ENCODE results near the gene ECSCR. TPM values are rescaled to one million over a fixed set of nuclear protein-coding genes. Genes with fewer than 3 reads are reported as not detected.
"Not testable (repeated sequence)": the region's sequence is repeated elsewhere in the genome, so short reads cannot be mapped to it uniquely, and the experiment has no call there.

ECSCR gene
- total and polyA plus RNA-seq, 2 donors (not counting 1 experiment from before 2014, with no cell fraction given): not detected

DNA sequence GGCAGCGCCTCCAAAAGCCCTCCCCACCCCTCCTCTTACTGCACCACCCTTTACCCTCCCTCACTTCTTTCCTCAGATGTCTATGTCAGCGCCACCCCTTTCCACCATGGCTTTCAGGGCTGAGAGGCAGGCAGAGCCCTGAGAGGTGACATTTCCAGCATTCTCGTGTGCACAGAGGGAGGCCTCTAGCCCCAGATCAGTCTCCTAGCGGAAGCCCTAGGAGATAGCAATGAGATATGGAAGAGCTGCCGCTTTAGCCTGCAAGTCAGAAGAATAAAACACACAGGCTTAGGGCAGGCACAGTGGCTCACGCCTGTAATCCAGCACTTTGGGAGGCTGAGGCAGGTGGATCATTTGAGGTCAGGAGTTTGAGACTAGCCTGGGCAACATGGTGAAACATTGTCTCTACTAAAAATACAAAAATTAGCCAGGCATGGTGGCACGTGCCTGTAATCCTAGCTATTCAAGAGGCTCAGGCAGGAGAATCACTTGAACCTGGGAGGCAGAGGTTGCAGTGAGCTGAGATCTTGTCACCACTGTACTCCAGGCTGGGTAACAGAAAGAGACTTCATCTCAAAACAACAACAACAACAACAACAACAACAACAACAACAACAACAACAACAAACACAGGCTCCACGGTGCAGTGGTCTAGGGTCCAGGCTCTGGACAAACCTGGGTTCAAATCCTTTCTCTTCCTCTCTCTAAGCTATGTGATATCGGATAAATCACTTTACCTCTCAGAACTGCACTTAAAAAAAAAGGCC, 16.3 kb upstream of the ECSCR start:
- H3K4me3 Mint-ChIP-seq; H3K9me3 ChIP-seq (ENCODE audit: control extremely low read depth in 1 of 3, control insufficient read depth in 2 of 3, insufficient read depth in 1 of 3, low read length in 2 of 3); H2AFZ ChIP-seq (ENCODE audit: insufficient read depth, low read depth, low read length, poor library complexity, severe bottlenecking); H4K20me1 ChIP-seq (ENCODE audit: control insufficient read depth, insufficient read depth, low read length, poor library complexity, severe bottlenecking); H3K79me2 ChIP-seq (ENCODE audit: control insufficient read depth, insufficient read depth, low read length); POLR2A ChIA-PET; ATAC-seq (ENCODE audit: low read depth); H3K4me3 ChIP-seq (ENCODE audit: control extremely low read depth in 1 of 5, extremely low read depth in 1 of 5, insufficient read depth in 1 of 5, low read depth in 2 of 5, low read length in 4 of 5); H3K27ac ChIP-seq (ENCODE audit: low read length in 2 of 2); DNase-seq; H3K9ac ChIP-seq (ENCODE audit: low read length); intact Hi-C loops (cut with micrococcal nuclease); H3K9me3 Mint-ChIP-seq (ENCODE audit: insufficient read depth); H3K36me3 ChIP-seq (replicated peaks in 1 of 2; ENCODE audit: control extremely low read depth in 1 of 2, control insufficient read depth in 1 of 2, extremely low read depth in 1 of 2, insufficient read depth in 2 of 2, low read length in 1 of 2); H3K4me2 ChIP-seq (replicated peaks; ENCODE audit: low read depth, low read length, poor library complexity, severe bottlenecking); H3K27ac Mint-ChIP-seq; CTCF ChIA-PET: not testable (repeated sequence)
- Histone ChIP-seq H3K27me3 (replicated peaks in 1 of 4; ENCODE audit: control extremely low read depth in 1 of 4, control insufficient read depth in 3 of 4, insufficient read depth in 4 of 4, low read length in 3 of 4) (peaks cover 0 to 14% (median 6%) of the 10 kb centered on the region in 4 experiments), H3K4me1 (ENCODE audit: control insufficient read depth in 2 of 2, insufficient read depth in 2 of 2, low read length in 2 of 2) (peaks cover 26 to 27% of the 10 kb centered on the region in 2 donors)
- Mint-ChIP-seq H3K27me3 (peaks cover 15% of the 10 kb centered on the region), H3K4me1 (peaks cover 26% of the 10 kb centered on the region)
- 100% methylated on average over 2 of the region's 9 CpGs for whole genome bisulfite sequencing (ENCODE audit: insufficient coverage)

DNA sequence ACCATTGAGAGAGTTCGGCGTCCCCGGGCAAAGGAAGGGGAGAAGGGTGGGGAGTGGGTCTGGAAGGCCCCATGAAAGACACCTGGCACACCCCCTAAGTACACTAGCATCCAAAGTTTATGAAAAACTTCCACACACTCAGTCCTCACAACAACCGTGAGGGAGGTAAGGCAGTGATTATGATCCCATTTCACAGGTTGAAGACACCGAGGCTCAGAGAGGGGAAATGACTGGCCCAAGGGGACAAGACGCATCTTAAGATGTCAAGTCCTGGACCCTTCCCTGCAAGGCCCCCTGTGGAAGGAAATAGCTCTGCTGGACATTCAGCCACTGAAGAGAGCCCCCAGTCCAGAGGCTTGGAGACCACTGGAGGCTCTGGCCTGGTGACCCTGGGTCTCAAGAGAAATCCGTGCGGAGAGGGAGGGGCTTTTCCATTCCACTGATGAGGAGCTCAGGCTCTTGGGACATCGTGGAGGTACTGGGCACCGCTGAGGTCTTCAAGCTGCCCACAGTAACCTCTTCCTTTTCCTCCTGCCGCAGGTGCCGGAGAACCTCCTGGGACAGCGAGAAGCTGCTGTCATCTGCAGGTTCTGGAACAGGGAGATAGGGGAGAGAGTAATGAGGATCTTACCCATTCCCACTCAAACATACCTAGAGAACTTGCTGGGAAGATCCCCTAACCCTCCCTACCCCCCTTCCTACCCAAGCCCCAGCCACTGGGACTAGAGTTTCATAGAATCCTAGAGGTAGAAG, 13.5 kb upstream of the ECSCR start:
- H3K4me3 Mint-ChIP-seq: no peak overlapping the region
- ChIA-PET POLR2A (interaction anchor here (0.6 kb wide), 1 partner anchor 43 kb away, joined by 3 read pairs; no protein-coding TSS in a partner anchor), CTCF (no interaction called here)
- no peak overlapping the region for H3K9ac ChIP-seq (ENCODE audit: low read length)
- no peaks in the 10 kb centered on the region for H3K79me2 ChIP-seq (ENCODE audit: control insufficient read depth, insufficient read depth, low read length)
- TF ChIP-seq, protein P1, sequence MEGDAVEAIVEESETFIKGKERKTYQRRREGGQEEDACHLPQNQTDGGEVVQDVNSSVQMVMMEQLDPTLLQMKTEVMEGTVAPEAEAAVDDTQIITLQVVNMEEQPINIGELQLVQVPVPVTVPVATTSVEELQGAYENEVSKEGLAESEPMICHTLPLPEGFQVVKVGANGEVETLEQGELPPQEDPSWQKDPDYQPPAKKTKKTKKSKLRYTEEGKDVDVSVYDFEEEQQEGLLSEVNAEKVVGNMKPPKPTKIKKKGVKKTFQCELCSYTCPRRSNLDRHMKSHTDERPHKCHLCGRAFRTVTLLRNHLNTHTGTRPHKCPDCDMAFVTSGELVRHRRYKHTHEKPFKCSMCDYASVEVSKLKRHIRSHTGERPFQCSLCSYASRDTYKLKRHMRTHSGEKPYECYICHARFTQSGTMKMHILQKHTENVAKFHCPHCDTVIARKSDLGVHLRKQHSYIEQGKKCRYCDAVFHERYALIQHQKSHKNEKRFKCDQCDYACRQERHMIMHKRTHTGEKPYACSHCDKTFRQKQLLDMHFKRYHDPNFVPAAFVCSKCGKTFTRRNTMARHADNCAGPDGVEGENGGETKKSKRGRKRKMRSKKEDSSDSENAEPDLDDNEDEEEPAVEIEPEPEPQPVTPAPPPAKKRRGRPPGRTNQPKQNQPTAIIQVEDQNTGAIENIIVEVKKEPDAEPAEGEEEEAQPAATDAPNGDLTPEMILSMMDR (IDR thresholded peaks at IDR 0.05): no peak
- TF ChIP-seq EZH2 (IDR thresholded peaks at IDR 0.05; ENCODE audit: borderline replicate concordance, insufficient read depth, low read depth, low read length, poor library complexity, severe bottlenecking): no peak
- peaks cover 14% of the 10 kb centered on the region for H3K4me1 Mint-ChIP-seq
- no peaks in the 10 kb centered on the region for H3K9me3 Mint-ChIP-seq (ENCODE audit: insufficient read depth)
- peaks cover 23% of the 10 kb centered on the region for H3K27me3 Mint-ChIP-seq
- H4K20me1 ChIP-seq (ENCODE audit: control insufficient read depth, insufficient read depth, low read length, poor library complexity, severe bottlenecking): no peaks in the 10 kb centered on the region
- H3K4me2 ChIP-seq (replicated peaks; ENCODE audit: low read depth, low read length, poor library complexity, severe bottlenecking): no peak overlapping the region
- H3K27ac Mint-ChIP-seq: no peak overlapping the region
- no peak overlapping the region for H2AFZ ChIP-seq (ENCODE audit: insufficient read depth, low read depth, low read length, poor library complexity, severe bottlenecking)
- DNase-seq (no peak), ATAC-seq (ENCODE audit: low read depth) (no peak)
- peaks cover 0 to 27% (median 11%) of the 10 kb centered on the region in 4 experiments for H3K27me3 ChIP-seq (replicated peaks in 1 of 4; ENCODE audit: control extremely low read depth in 1 of 4, control insufficient read depth in 3 of 4, insufficient read depth in 4 of 4, low read length in 3 of 4)
- no peak overlapping the region for H3K27ac ChIP-seq (ENCODE audit: low read length in 2 of 2)
- H3K36me3 ChIP-seq (replicated peaks in 1 of 2; ENCODE audit: control extremely low read depth in 1 of 2, control insufficient read depth in 1 of 2, extremely low read depth in 1 of 2, insufficient read depth in 2 of 2, low read length in 1 of 2): no peaks in the 10 kb centered on the region
- intact Hi-C loops (cut with micrococcal nuclease): no loop called here
- no peak overlapping the region for H3K4me3 ChIP-seq (ENCODE audit: control extremely low read depth in 1 of 5, extremely low read depth in 1 of 5, insufficient read depth in 1 of 5, low read depth in 2 of 5, low read length in 4 of 5)
- 42% methylated on average over 5 of the region's 13 CpGs for WGBS (ENCODE audit: insufficient coverage)
- H3K9me3 ChIP-seq (ENCODE audit: control extremely low read depth in 1 of 3, control insufficient read depth in 2 of 3, insufficient read depth in 1 of 3, low read length in 2 of 3): peaks cover 0 to under 1% (median 0%) of the 10 kb centered on the region in 3 donors
- H3K4me1 ChIP-seq (ENCODE audit: control insufficient read depth in 2 of 2, insufficient read depth in 2 of 2, low read length in 2 of 2): peaks cover 12 to 14% of the 10 kb centered on the region in 2 donors

Data from B cell (primary cell).